ENCODE data around the gene ATAD3A.
"Not testable (repeated sequence)": the region's sequence is repeated elsewhere in the genome, so short reads cannot be mapped to it uniquely, and the experiment has no call there.

DNA sequence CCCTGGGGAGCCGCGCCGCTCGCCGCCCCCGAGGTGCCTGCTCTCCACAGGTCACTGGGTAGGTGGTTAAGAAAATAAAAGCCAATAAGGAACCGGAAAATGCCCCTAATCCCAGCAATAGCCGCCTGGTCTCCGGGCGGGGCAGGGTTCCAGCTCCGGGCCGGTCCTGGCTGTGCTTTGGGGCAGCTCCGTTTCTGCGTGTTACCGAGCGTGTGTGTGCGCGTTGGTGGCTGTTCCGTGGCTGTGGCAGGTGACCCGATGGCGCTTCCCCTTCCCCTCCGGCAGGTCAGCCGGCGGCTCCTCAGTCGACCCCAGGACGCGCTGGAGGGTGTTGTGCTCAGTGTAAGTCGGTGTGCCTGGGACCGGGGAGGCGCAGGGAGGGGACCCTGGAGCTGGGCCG, 11.3 kb downstream of the ATAD3A start:
- TF ChIP-seq, protein P1, sequence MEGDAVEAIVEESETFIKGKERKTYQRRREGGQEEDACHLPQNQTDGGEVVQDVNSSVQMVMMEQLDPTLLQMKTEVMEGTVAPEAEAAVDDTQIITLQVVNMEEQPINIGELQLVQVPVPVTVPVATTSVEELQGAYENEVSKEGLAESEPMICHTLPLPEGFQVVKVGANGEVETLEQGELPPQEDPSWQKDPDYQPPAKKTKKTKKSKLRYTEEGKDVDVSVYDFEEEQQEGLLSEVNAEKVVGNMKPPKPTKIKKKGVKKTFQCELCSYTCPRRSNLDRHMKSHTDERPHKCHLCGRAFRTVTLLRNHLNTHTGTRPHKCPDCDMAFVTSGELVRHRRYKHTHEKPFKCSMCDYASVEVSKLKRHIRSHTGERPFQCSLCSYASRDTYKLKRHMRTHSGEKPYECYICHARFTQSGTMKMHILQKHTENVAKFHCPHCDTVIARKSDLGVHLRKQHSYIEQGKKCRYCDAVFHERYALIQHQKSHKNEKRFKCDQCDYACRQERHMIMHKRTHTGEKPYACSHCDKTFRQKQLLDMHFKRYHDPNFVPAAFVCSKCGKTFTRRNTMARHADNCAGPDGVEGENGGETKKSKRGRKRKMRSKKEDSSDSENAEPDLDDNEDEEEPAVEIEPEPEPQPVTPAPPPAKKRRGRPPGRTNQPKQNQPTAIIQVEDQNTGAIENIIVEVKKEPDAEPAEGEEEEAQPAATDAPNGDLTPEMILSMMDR (conservative IDR thresholded peaks at IDR 0.05 in 1 of 2, IDR thresholded peaks at IDR 0.05 in 1 of 2; ENCODE audit: low read depth in 1 of 2, low read length in 2 of 2) = not testable (repeated sequence)
- not testable (repeated sequence) for TF ChIP-seq EZH2 (IDR thresholded peaks at IDR 0.05; ENCODE audit: low read length, missing control alignments)

Data from fibroblast of lung (primary cell).